GM12878 (cell line): ENCODE measurements around the gene FAM98C. TPM values are rescaled to one million over a fixed set of nuclear protein-coding genes. Genes with fewer than 3 reads are reported as not detected.

ENCODE experiments used
- CBFB ChIP-seq: IDR thresholded peaks from 2 replicates; pipeline ENCODE4 v1.6.1; 2016; ENCODE audit warnings: antibody characterized with exemption, low read depth
- EP300 ChIP-seq, 2 experiments: fragments of 150-350 bp in 1 of 2; IDR thresholded peaks; 2 replicates each; pipeline ENCODE4 v1.6.1; 2011 to 2012; ENCODE audit warnings: low read depth in 2 of 2, low read length in 2 of 2, borderline replicate concordance in 1 of 2, improper control_type of control experiment in 1 of 2, inconsistent platforms in 1 of 2; ENCODE audit not compliant: control insufficient read depth in 1 of 2
- HDAC2 ChIP-seq: fragments of 200-600 bp; sonication (generic); IDR thresholded peaks from 2 replicates; pipeline ENCODE4 v1.6.1; 2017
- MEF2B ChIP-seq: fragments of 450-650 bp; IDR thresholded peaks from 2 replicates; pipeline ENCODE4 v1.6.1; 2018; ENCODE audit warnings: mild to moderate bottlenecking, moderate library complexity; ENCODE audit not compliant: partially characterized antibody, poor library complexity, severe bottlenecking
- NFXL1 ChIP-seq: fragments of 450-650 bp; IDR thresholded peaks from 2 replicates; pipeline ENCODE4 v1.6.1; 2017; ENCODE audit warnings: antibody characterized with exemption, mild to moderate bottlenecking, borderline replicate concordance
- NFYB ChIP-seq: IDR thresholded peaks from 2 replicates; pipeline ENCODE4 v1.6.1; 2011; ENCODE audit warnings: low read depth, mild to moderate bottlenecking, low read length, improper control_type of control experiment, moderate library complexity; ENCODE audit not compliant: insufficient read depth
- RBBP5 ChIP-seq: fragments of 200-600 bp; sonication (generic); conservative IDR thresholded peaks from 2 replicates; pipeline ENCODE4 v1.6.1; 2016
- RFX5 ChIP-seq: IDR thresholded peaks from 2 replicates; pipeline ENCODE4 v1.6.1; 2011; ENCODE audit warnings: low read depth, low read length, improper control_type of control experiment
- TCF3 ChIP-seq: IDR thresholded peaks from 2 replicates; pipeline ENCODE4 v1.6.1; 2012; ENCODE audit warnings: low read depth, mild to moderate bottlenecking, low read length, borderline replicate concordance; ENCODE audit not compliant: insufficient read depth
- ZNF207 ChIP-seq: fragments of 450-650 bp; IDR thresholded peaks from 2 replicates; pipeline ENCODE4 v1.6.1; 2014; ENCODE audit warnings: antibody characterized with exemption, mild to moderate bottlenecking, borderline replicate concordance
- ZZZ3 ChIP-seq: IDR thresholded peaks from 2 replicates; pipeline ENCODE4 v1.6.1; 2011; ENCODE audit warnings: low read depth; ENCODE audit not compliant: control insufficient read depth, insufficient read length
- polyA plus RNA-seq, 11 experiments: library from polyadenylated mRNA; depleted of rRNA in 4 of 11; unstranded in 6 of 11; stranded (reverse) in 5 of 11; fragments of >200 nt; fragmentation: Nextera tagmentation in 4 of 11; fragmentation: Illumina TruSeq in 1 of 11; extraction: Ambion mirVana in 4 of 11; extraction: Trizol in 1 of 11; gene quantifications; 1 replicate in 1 of 11; 2 replicates in 10 of 11; pipeline versions ENCODE4 v1.2.1 to v1.2.3, GENCODE V29; 2011 to 2016; ENCODE audit warnings: inconsistent platforms in 2 of 11, missing spikeins in 2 of 11, low read depth in 1 of 11
- total RNA-seq, 4 experiments: library from RNA; depleted of rRNA in 3 of 4; stranded (reverse); fragments of >200 nt in 3 of 4; fragmentation: Illumina TruSeq in 1 of 4; extraction: Trizol in 1 of 4; gene quantifications; 2 replicates each; pipeline versions ENCODE4 v1.2.1 to v1.2.3, GENCODE V29; 2013 to 2021
- TF ChIP-seq, protein P1 (sequence below): IDR thresholded peaks from 2 replicates; pipeline ENCODE4 v1.6.1; 2012; ENCODE audit warnings: low read depth, low read length, improper control_type of control experiment
- TF ChIP-seq, protein P2 (sequence below): fragments of 450-650 bp; IDR thresholded peaks from 2 replicates; pipeline ENCODE4 v1.6.1; 2018; ENCODE audit warnings: mild to moderate bottlenecking, low read depth, moderate library complexity; ENCODE audit not compliant: partially characterized antibody
- TF ChIP-seq, protein P3 (sequence below): fragments of 450-650 bp; formaldehyde crosslinking; IDR thresholded peaks from 2 replicates; pipeline ENCODE4 v1.4.0; 2022; ENCODE audit warnings: mild to moderate bottlenecking, moderate library complexity
- TF ChIP-seq, protein P4 (sequence below), 3 experiments: IDR thresholded peaks in 2 of 3; conservative IDR thresholded peaks in 1 of 3; 2 replicates each; pipeline ENCODE4 v1.5.1; 2011; ENCODE audit warnings: low read depth in 3 of 3, low read length in 3 of 3, mild to moderate bottlenecking in 3 of 3, control low read depth in 2 of 3, moderate library complexity in 2 of 3, inconsistent platforms in 1 of 3, mixed read lengths in 1 of 3; ENCODE audit not compliant: control insufficient read depth in 2 of 3, insufficient read depth in 1 of 3; ENCODE audit errors: extremely low read depth in 1 of 3

The FAM98C gene
- total and polyA plus RNA-seq, 10 of the 15 experiments (the other 5 are each of a cell fraction or from before 2014, with no cell fraction given) = 1.4 to 17.2 (median 9.5) TPM

DNA sequence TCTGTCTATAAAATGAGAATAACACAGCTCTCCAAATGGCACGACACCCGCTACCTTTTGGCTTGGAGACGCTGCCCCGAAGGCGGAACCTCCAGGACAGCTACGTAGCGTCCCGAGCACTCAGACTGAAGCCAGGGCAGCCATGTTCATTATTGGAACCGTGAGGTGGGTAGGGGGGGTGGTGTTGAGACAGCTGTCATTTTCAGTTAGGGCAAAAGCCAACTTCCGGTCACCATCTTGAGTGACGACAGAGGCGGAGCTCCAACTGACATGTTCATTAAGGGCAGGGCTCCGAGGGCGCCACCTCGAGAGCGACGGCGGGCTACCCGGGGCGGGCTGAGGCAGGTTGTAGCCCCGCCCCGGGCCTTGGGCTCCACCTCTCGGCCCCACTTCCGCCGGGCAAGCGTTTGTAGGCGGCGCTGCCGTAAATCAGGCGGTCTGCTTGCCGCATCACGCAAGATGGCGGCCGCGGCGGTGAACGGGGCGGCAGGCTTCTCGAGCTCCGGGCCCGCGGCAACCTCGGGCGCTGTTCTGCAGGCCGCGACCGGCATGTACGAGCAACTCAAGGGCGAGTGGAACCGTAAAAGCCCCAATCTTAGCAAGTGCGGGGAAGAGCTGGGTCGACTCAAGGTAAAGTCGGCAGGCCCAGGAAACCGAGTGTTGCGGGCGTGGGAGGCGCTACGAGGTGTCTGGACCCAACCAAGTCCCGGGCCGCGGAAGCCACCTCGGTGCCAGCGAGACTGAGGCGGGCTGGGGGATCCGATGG, 28.4 kb upstream of the FAM98C start, which contains the start of gene PSMD8 (continued):
- TF ChIP-seq, protein P1, sequence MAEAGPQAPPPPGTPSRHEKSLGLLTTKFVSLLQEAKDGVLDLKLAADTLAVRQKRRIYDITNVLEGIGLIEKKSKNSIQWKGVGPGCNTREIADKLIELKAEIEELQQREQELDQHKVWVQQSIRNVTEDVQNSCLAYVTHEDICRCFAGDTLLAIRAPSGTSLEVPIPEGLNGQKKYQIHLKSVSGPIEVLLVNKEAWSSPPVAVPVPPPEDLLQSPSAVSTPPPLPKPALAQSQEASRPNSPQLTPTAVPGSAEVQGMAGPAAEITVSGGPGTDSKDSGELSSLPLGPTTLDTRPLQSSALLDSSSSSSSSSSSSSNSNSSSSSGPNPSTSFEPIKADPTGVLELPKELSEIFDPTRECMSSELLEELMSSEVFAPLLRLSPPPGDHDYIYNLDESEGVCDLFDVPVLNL = 0 out of 2 replicates have a peak, but pooled peaks have one; percentile 34
- TF ChIP-seq NFXL1 = no peak
- no peak for TF ChIP-seq RBBP5
- TF ChIP-seq RFX5 = peak; percentile 31; the same call in 1 of the 2 replicates
- TF ChIP-seq, protein P2, sequence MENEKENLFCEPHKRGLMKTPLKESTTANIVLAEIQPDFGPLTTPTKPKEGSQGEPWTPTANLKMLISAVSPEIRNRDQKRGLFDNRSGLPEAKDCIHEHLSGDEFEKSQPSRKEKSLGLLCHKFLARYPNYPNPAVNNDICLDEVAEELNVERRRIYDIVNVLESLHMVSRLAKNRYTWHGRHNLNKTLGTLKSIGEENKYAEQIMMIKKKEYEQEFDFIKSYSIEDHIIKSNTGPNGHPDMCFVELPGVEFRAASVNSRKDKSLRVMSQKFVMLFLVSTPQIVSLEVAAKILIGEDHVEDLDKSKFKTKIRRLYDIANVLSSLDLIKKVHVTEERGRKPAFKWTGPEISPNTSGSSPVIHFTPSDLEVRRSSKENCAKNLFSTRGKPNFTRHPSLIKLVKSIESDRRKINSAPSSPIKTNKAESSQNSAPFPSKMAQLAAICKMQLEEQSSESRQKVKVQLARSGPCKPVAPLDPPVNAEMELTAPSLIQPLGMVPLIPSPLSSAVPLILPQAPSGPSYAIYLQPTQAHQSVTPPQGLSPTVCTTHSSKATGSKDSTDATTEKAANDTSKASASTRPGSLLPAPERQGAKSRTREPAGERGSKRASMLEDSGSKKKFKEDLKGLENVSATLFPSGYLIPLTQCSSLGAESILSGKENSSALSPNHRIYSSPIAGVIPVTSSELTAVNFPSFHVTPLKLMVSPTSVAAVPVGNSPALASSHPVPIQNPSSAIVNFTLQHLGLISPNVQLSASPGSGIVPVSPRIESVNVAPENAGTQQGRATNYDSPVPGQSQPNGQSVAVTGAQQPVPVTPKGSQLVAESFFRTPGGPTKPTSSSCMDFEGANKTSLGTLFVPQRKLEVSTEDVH = no peak
- no peak for TF ChIP-seq NFYB
- TF ChIP-seq, protein P3, sequence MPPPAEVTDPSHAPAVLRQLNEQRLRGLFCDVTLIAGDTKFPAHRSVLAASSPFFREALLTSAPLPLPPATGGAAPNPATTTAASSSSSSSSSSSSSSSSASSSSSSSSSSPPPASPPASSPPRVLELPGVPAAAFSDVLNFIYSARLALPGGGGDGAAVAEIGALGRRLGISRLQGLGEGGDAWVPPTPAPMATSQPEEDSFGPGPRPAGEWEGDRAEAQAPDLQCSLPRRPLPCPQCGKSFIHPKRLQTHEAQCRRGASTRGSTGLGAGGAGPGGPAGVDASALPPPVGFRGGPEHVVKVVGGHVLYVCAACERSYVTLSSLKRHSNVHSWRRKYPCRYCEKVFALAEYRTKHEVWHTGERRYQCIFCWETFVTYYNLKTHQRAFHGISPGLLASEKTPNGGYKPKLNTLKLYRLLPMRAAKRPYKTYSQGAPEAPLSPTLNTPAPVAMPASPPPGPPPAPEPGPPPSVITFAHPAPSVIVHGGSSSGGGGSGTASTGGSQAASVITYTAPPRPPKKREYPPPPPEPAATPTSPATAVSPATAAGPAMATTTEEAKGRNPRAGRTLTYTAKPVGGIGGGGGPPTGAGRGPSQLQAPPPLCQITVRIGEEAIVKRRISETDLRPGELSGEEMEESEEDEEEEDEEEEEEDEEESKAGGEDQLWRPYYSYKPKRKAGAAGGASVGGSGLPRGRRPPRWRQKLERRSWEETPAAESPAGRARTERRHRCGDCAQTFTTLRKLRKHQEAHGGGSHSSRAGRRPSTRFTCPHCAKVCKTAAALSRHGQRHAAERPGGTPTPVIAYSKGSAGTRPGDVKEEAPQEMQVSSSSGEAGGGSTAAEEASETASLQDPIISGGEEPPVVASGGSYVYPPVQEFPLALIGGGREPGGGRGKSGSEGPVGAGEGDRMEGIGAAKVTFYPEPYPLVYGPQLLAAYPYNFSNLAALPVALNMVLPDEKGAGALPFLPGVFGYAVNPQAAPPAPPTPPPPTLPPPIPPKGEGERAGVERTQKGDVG (CRISPR knock-in tag) = no peak
- no peak for TF ChIP-seq HDAC2
- TF ChIP-seq, protein P4, sequence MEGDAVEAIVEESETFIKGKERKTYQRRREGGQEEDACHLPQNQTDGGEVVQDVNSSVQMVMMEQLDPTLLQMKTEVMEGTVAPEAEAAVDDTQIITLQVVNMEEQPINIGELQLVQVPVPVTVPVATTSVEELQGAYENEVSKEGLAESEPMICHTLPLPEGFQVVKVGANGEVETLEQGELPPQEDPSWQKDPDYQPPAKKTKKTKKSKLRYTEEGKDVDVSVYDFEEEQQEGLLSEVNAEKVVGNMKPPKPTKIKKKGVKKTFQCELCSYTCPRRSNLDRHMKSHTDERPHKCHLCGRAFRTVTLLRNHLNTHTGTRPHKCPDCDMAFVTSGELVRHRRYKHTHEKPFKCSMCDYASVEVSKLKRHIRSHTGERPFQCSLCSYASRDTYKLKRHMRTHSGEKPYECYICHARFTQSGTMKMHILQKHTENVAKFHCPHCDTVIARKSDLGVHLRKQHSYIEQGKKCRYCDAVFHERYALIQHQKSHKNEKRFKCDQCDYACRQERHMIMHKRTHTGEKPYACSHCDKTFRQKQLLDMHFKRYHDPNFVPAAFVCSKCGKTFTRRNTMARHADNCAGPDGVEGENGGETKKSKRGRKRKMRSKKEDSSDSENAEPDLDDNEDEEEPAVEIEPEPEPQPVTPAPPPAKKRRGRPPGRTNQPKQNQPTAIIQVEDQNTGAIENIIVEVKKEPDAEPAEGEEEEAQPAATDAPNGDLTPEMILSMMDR (IDR thresholded peaks at IDR 0.05 in 2 of 3, conservative IDR thresholded peaks at IDR 0.05 in 1 of 3; ENCODE audit: control insufficient read depth in 2 of 3, extremely low read depth in 1 of 3, insufficient read depth in 1 of 3, low read depth in 3 of 3, low read length in 3 of 3) = peak in 2 of 3 experiments; percentile 19 to 42; a peak in 3 of 6 replicates
- no peak for TF ChIP-seq MEF2B
- peak; percentile 92; the same call in 1 of the 2 replicates for TF ChIP-seq ZNF207
- peak; percentile 69; the same call in 1 of the 2 replicates for TF ChIP-seq CBFB
- no peak for TF ChIP-seq ZZZ3
- no peak; a peak in 1 of 4 replicates for TF ChIP-seq EP300 (IDR thresholded peaks at IDR 0.05; ENCODE audit: borderline replicate concordance in 1 of 2, control insufficient read depth in 1 of 2, low read depth in 2 of 2, low read length in 2 of 2)
- peak; percentile 82; the same call in 1 of the 2 replicates for TF ChIP-seq TCF3
